Breast epithelium (tissue), 3 donors: ENCODE results near the gene CHORDC1.

ENCODE experiments used
- CTCF ChIP-seq, 3 donors: fragments of 450-650 bp; IDR thresholded peaks; one replicate each; pipeline ENCODE4 v1.5.1; 2016 to 2017; ENCODE audit warnings: antibody characterized with exemption in 3 of 3, mild to moderate bottlenecking in 3 of 3, moderate library complexity in 3 of 3
- POLR2A ChIP-seq: fragments of 450-650 bp; IDR thresholded peaks from one replicate; pipeline ENCODE4 v1.6.1; 2016; ENCODE audit warnings: antibody characterized with exemption, mild to moderate bottlenecking, moderate library complexity

DNA sequence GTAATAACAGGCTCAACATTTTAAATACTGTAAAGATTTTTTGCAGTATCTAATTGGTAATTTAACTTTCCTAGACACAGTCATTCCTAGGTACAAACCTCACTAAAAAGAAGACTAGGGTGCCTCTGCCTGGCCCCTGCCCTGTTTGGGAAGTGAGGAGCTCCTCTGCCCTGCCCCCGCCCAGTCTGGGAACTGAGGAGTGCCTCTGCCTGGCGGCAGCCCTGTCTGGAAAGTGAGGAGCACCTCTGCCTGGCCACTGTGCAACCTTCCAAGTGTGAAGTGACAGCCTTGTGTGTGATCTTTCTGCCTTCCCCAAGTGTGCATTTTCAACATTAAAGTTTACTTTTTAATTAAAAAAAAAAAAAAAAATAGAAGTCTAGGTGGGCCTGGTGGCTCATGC, 4.2 kb downstream of the CHORDC1 start:
- TF ChIP-seq CTCF (IDR thresholded peaks at IDR 0.05): no peak
- TF ChIP-seq POLR2A: no peak
